ENCODE measurements around the gene SUB1.

SUB1 gene

GRCh38 chr5:32559411-32559810, 25.9 kb upstream of the SUB1 start:
- DNase-seq (ENCODE audit: low read depth) = no peak
- no peak overlapping the region for H3K4me3 ChIP-seq (ENCODE audit: low read length)
- no peak for TF ChIP-seq CTCF (conservative IDR thresholded peaks at IDR 0.05; ENCODE audit: low read depth, low read length)

- DNase-seq (ENCODE audit: low read depth) = no peak
- no peak for TF ChIP-seq CTCF (conservative IDR thresholded peaks at IDR 0.05; ENCODE audit: low read depth, low read length)
Observed at GRCh38 chr5:32559921-32560320, 25.4 kb upstream of the SUB1 start.

GRCh38 chr5:32562056-32562455, 23.3 kb upstream of the SUB1 start:
- no peak for DNase-seq (ENCODE audit: low read depth)
- no peak for TF ChIP-seq CTCF (conservative IDR thresholded peaks at IDR 0.05; ENCODE audit: low read depth, low read length)
- H3K4me3 ChIP-seq (ENCODE audit: low read length) = no peak overlapping the region

More at GRCh38 chr5:32559921-32560320, 25.4 kb upstream of the SUB1 start:
- no peak overlapping the region for H3K4me3 ChIP-seq (ENCODE audit: low read length)

- no peak overlapping the region for H3K4me3 ChIP-seq (ENCODE audit: low read length)
- TF ChIP-seq CTCF (conservative IDR thresholded peaks at IDR 0.05; ENCODE audit: low read depth, low read length) = no peak
- DNase-seq (ENCODE audit: low read depth) = no peak
Observed at GRCh38 chr5:32562843-32563242, 22.5 kb upstream of the SUB1 start.

GRCh38 chr5:32563614-32564013, 21.7 kb upstream of the SUB1 start:
- TF ChIP-seq CTCF (conservative IDR thresholded peaks at IDR 0.05; ENCODE audit: low read depth, low read length) = no peak
- no peak overlapping the region for H3K4me3 ChIP-seq (ENCODE audit: low read length)
- DNase-seq (ENCODE audit: low read depth) = no peak

- TF ChIP-seq CTCF (conservative IDR thresholded peaks at IDR 0.05; ENCODE audit: low read depth, low read length) = no peak
- DNase-seq (ENCODE audit: low read depth) = no peak
- no peak overlapping the region for H3K4me3 ChIP-seq (ENCODE audit: low read length)
Observed at GRCh38 chr5:32565145-32565544, 20.2 kb upstream of the SUB1 start.

GRCh38 chr5:32566319-32567111, 18.8 kb upstream of the SUB1 start:
- no peak for TF ChIP-seq CTCF (conservative IDR thresholded peaks at IDR 0.05; ENCODE audit: low read depth, low read length)
- DNase-seq (ENCODE audit: low read depth) = no peak
- no peak overlapping the region for H3K4me3 ChIP-seq (ENCODE audit: low read length)
